ENCODE measurements around the gene MRPL46.
"Not testable (repeated sequence)": the region's sequence is repeated elsewhere in the genome, so short reads cannot be mapped to it uniquely, and the experiment has no call there.

The MRPL46 gene

GRCh38 chr15:88440021-88440420, 27.2 kb downstream of the MRPL46 start:
- DNase-seq: no peak

- no peak for DNase-seq
Measured at GRCh38 chr15:88438181-88438580, 29.0 kb downstream of the MRPL46 start.

- not testable (repeated sequence) for DNase-seq
Measured at GRCh38 chr15:88434106-88434505, 33.1 kb downstream of the MRPL46 start.

GRCh38 chr15:88433046-88433685, 34.0 kb downstream of the MRPL46 start:
- no peak for DNase-seq

GRCh38 chr15:88431441-88431840, 35.7 kb downstream of the MRPL46 start:
- no peak for DNase-seq

GRCh38 chr15:88430051-88430450, 37.1 kb downstream of the MRPL46 start:
- DNase-seq: no peak

- DNase-seq: no peak
Measured at GRCh38 chr15:88428805-88429605, 38.2 kb downstream of the MRPL46 start.

- no peak for DNase-seq
Measured at GRCh38 chr15:88428053-88428452, 39.1 kb downstream of the MRPL46 start.

- no peak for DNase-seq
Measured at GRCh38 chr15:88426304-88426703, 40.9 kb downstream of the MRPL46 start.

GRCh38 chr15:88423331-88423730, 43.9 kb downstream of the MRPL46 start:
- DNase-seq: no peak

- no peak for DNase-seq
Measured at GRCh38 chr15:88419830-88420229, 47.4 kb downstream of the MRPL46 start.
